ENCODE results near the gene COL26A1. TPM values are rescaled to one million over a fixed set of nuclear protein-coding genes. Genes with fewer than 3 reads are reported as not detected.
A peak's percentile ranks its signal among the peaks of the same experiment; 100 is the strongest.

COL26A1 gene
- total RNA-seq, 4 donors from 2014 or later, result not detected

DNA sequence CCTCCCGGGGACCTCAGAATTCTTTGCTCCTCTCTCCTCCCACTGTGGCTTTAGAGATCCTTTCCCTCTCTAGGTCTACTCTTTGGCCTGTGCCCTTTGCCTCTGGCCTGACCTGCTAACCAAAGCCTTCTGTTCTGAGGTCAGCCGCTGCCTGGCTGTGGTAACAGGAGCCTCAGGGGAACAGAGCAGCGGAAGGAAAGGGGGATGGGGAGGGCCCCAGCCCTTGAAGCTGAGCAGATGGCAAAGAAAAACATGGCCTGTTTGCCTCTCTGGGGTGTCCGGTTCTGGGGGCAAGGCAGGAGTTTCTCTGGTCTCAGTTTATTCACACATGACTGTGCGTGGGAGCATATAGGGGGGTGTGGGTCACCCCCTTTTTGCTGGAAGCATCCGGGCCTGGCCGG lies 28.2 kb downstream of the COL26A1 start:
- H3K36me3 ChIP-seq, result no peaks in the 10 kb centered on the region
- peaks cover 56% of the 10 kb centered on the region for H3K27me3 ChIP-seq
- intact Hi-C loops (cut with DNase I; ENCODE audit: low total_unique reads) (no loop called here), in situ Hi-C loops (cut with MboI; ENCODE audit: low pct_ligation_motif_present in 1 of 4, low pct_unique_long_range_greater_than_20kb in 1 of 4, low sequenced_read_pairs in 3 of 4) (no loop called here)
- 50 to 51% methylated on average over 5 to 7 of the region's 7 CpGs for WGBS, 2 donors (ENCODE audit: low coverage in 1 of 2)
- H3K9me3 ChIP-seq, result no peaks in the 10 kb centered on the region
- peak; percentile 23 for DNase-seq
- no peak overlapping the region for H3K4me3 ChIP-seq
- no peaks in the 10 kb centered on the region for H3K4me1 ChIP-seq
- no peak overlapping the region for H3K27ac ChIP-seq
- TF ChIP-seq, protein P1, sequence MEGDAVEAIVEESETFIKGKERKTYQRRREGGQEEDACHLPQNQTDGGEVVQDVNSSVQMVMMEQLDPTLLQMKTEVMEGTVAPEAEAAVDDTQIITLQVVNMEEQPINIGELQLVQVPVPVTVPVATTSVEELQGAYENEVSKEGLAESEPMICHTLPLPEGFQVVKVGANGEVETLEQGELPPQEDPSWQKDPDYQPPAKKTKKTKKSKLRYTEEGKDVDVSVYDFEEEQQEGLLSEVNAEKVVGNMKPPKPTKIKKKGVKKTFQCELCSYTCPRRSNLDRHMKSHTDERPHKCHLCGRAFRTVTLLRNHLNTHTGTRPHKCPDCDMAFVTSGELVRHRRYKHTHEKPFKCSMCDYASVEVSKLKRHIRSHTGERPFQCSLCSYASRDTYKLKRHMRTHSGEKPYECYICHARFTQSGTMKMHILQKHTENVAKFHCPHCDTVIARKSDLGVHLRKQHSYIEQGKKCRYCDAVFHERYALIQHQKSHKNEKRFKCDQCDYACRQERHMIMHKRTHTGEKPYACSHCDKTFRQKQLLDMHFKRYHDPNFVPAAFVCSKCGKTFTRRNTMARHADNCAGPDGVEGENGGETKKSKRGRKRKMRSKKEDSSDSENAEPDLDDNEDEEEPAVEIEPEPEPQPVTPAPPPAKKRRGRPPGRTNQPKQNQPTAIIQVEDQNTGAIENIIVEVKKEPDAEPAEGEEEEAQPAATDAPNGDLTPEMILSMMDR (IDR thresholded peaks at IDR 0.05), result no peak
- TF ChIP-seq POLR2A (IDR thresholded peaks at IDR 0.05) (no peak), EP300 (IDR thresholded peaks at IDR 0.05; ENCODE audit: low read depth) (no peak)

DNA sequence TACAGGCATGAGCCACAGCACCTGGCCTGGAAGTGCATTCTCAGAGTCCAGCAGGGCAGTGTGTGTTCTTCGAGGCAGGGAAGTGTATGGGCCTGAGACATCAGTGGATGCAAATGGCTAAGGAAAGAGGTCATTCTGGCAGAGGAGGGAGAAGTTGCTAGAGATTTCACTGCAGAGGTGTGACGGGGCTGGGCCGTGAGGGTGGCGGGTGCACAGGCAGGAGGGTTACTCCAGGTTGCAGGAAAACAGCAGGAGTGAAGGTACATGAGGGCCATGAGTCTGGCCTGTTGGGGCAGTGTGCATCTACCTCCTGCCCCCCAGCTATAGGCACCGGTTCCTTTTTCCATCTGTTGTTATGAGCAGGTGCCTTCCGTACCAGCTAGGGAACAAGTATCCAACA lies 29.3 kb downstream of the COL26A1 start:
- in situ Hi-C loops (cut with MboI; ENCODE audit: low pct_ligation_motif_present in 1 of 4, low pct_unique_long_range_greater_than_20kb in 1 of 4, low sequenced_read_pairs in 3 of 4) (no loop called here), intact Hi-C loops (cut with DNase I; ENCODE audit: low total_unique reads) (no loop called here)
- H3K4me3 ChIP-seq, result no peak overlapping the region
- WGBS, 2 donors (ENCODE audit: low coverage in 1 of 2), result 75 to 87% methylated on average over 5 to 6 of the region's 6 CpGs
- peaks cover 48% of the 10 kb centered on the region for H3K27me3 ChIP-seq
- no peak overlapping the region for H3K27ac ChIP-seq
- H3K9me3 ChIP-seq, result no peaks in the 10 kb centered on the region
- TF ChIP-seq, protein P1 (IDR thresholded peaks at IDR 0.05), result no peak
- TF ChIP-seq POLR2AphosphoS5 (IDR thresholded peaks at IDR 0.05) (no peak), EP300 (IDR thresholded peaks at IDR 0.05; ENCODE audit: low read depth) (no peak), POLR2A (IDR thresholded peaks at IDR 0.05) (no peak)
- no peak for DNase-seq
- no peaks in the 10 kb centered on the region for H3K36me3 ChIP-seq
- H3K4me1 ChIP-seq, result no peaks in the 10 kb centered on the region

DNA sequence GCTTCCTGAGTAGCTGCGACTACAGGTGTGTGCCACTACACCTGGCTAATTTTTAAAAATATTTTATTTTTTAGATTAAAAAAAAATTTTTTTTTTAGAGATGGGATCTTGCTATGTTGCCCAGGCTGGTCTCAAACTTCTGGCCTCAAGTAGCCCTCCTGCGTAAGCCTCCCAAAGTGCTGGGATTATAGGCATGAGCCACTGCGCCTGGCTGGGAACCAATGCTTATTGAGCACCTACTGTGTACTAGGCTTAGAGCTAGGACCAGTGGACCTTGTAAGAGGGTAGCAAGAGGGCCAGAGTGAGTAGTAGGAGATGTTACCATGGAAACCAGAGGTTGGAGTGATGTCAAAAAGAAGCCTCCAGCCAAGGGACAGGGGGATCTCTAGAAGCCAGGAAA lies 31.2 kb downstream of the COL26A1 start:
- Histone ChIP-seq H3K27ac (no peak overlapping the region), H3K4me3 (no peak overlapping the region), H3K36me3 (no peaks in the 10 kb centered on the region), H3K9me3 (no peaks in the 10 kb centered on the region), H3K27me3 (peaks cover 47% of the 10 kb centered on the region), H3K4me1 (no peaks in the 10 kb centered on the region)
- in situ Hi-C loops (cut with MboI; ENCODE audit: low pct_ligation_motif_present in 1 of 4, low pct_unique_long_range_greater_than_20kb in 1 of 4, low sequenced_read_pairs in 3 of 4) (no loop called here), intact Hi-C loops (cut with DNase I; ENCODE audit: low total_unique reads) (no loop called here)
- 67 to 83% methylated on average over 1 to 3 of the region's 3 CpGs for WGBS, 2 donors (ENCODE audit: low coverage in 1 of 2)
- TF ChIP-seq EP300 (IDR thresholded peaks at IDR 0.05; ENCODE audit: low read depth) (no peak), POLR2A (IDR thresholded peaks at IDR 0.05) (no peak), POLR2AphosphoS5 (IDR thresholded peaks at IDR 0.05) (no peak)
- TF ChIP-seq, protein P1 (IDR thresholded peaks at IDR 0.05), result no peak
- no peak for DNase-seq

DNA sequence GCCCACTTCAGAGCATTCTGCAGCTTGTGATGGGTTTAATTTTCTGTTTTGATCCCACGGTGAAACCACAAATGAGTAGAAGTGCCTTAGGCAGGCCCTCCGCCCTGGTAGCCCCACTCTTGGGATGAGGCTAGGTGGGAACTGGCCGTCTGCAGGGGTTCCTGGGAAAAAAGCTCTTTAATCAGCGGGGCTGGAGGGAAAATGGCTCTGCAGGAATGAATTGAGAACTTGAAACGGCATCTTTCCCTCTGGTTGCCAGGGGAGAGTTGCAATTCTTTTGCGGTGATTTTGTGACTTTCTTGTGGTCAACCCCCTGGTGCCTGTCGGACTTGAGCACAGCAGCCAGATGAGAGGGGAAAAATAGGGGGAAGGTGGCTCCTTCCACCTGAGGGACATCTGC lies 32.7 kb downstream of the COL26A1 start:
- H3K9me3 ChIP-seq, result no peaks in the 10 kb centered on the region
- no peak for DNase-seq
- intact Hi-C loops (cut with DNase I; ENCODE audit: low total_unique reads), result no loop called here
- in situ Hi-C loops (cut with MboI; ENCODE audit: low pct_ligation_motif_present in 1 of 4, low pct_unique_long_range_greater_than_20kb in 1 of 4, low sequenced_read_pairs in 3 of 4), result no loop called here
- H3K36me3 ChIP-seq, result no peaks in the 10 kb centered on the region
- peaks cover 51% of the 10 kb centered on the region for H3K27me3 ChIP-seq
- 69% methylated on average over 7 of the region's 7 CpGs; no CpG with 5 or more reads in 1 of the 2 donors for WGBS, 2 donors (ENCODE audit: low coverage in 1 of 2)
- no peak overlapping the region for H3K27ac ChIP-seq
- no peaks in the 10 kb centered on the region for H3K4me1 ChIP-seq
- no peak for TF ChIP-seq POLR2AphosphoS5 (IDR thresholded peaks at IDR 0.05)
- TF ChIP-seq EP300 (IDR thresholded peaks at IDR 0.05; ENCODE audit: low read depth), result no peak
- TF ChIP-seq, protein P1 (IDR thresholded peaks at IDR 0.05), result no peak
- no peak for TF ChIP-seq POLR2A (IDR thresholded peaks at IDR 0.05)
- H3K4me3 ChIP-seq, result no peak overlapping the region

Data from transverse colon (tissue), 4 donors.